NCI-H69 (cell line): ENCODE data around the gene ADORA3.

Experiments
- DNase-seq: peaks from one replicate; lab custom pipeline; 2025; lab: John Stamatoyannopoulos, UW

The ADORA3 gene

DNA sequence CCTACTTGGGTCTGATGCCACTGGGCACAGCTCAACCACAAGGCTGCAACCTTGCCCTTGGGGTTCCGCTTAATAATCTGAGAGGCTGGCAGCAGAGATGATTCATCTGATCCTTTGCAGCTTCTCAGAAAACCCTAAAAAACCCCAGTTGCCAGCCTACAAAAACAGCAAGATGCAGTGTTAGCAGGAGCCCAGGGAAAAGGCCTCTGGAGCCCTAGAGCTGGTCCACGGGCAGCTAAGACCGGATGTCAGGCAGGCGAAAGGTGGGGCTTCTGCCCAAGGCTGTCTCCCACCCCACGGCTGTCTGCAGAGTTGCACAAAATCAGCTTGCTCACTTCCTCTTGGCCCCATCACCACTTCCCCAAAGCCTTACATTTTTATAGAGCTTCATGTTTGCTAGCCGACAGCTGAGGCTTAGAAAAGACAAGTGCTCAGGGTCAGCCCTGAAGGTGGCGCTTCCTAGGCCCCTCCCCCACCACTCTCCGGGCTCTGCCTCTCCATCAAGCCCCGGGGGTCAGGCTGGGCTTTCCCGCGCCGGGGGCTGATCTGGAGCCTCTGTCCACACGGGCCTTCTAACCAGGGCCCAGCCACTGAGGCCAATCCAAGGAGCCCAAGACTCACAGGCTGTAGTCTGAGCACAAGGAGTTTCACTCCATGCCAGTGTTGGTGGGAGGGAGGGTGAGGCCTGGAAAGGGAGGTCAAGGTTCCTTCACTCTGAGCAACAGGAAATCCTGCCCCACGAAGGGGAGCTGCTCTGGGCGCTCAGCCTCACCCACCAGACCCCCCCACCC, 4.2 kb upstream of the ADORA3 start:
- no peak for DNase-seq

DNA sequence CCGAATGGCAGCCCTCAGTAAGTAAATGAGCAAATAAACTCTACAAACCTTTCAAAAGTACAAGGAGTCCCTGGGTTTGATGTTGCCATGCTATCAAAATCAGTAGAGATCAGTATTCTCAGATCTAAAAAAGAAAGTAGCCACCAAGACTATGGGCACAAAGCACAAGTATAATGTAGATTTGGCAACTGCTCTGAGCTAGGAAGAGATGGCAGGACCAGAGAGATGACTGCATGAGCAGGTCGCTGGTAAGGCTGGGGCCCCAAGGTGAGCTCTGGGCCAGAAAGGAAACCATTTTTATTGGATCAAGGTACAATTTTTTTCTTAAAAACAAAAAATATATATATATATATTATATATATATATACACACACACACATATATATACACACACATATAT, 3.1 kb upstream of the ADORA3 start:
- DNase-seq: no peak

DNA sequence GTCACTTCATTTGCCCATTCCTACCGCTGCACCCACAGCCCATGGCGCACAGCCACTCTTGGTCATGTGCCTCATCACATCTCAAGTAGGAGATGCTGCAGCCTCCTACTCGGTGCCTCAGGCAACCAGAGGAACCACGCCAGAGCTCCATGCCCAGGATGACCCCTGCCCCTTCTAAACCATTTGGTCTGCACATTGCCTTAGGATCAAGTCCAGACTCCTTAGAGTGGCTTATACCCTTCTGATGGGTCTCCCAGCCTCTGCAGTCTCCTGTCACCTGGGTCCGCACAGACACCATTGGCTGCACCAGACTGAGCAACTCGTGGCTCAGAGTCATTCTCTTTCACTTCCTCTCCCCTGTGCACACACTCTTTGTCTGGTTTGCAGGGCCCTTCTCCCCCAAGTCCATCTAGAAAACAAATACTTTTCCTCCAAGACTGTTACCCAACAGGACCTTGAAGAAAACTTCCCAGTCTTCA, 2.2 kb upstream of the ADORA3 start:
- DNase-seq: no peak

DNA sequence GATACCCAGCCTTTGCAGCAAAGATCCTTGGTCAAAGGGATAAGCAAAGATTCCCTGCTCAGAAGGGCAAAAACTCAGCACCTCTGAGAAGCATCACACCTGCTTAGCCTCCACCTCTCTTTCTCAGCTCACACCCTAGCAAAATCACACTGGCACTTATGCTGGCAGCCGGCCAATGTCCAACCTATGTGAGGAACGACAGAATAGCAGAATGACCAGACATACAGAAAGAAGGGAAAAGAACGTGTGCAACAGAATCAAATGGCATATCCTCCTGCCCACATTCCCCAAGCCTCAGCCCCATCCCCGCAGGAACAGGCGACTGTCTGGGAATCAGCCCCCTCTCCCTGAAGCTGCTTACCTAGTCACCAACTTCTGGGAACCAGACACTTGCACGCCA, 664 bp upstream of the ADORA3 start:
- peak; percentile 5 for DNase-seq

DNA sequence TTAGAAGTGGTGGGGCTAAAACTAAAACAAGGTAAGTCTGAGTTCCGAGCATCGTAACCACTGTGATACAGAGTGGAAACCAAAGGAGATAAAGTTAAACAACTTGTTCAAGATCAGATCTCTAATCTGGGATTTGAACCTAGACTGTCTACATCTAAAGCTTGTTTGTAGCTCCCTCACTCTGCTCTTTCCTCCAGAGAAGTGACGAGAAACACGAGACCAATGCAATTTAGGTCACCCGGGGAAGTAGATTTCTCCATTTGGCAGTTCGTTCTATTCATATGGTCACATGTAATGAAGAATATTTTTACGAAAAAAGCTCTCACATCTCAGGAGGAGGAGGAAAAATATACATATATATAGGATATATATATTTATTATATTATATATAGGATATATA, 1.8 kb downstream of the ADORA3 start:
- no peak for DNase-seq

DNA sequence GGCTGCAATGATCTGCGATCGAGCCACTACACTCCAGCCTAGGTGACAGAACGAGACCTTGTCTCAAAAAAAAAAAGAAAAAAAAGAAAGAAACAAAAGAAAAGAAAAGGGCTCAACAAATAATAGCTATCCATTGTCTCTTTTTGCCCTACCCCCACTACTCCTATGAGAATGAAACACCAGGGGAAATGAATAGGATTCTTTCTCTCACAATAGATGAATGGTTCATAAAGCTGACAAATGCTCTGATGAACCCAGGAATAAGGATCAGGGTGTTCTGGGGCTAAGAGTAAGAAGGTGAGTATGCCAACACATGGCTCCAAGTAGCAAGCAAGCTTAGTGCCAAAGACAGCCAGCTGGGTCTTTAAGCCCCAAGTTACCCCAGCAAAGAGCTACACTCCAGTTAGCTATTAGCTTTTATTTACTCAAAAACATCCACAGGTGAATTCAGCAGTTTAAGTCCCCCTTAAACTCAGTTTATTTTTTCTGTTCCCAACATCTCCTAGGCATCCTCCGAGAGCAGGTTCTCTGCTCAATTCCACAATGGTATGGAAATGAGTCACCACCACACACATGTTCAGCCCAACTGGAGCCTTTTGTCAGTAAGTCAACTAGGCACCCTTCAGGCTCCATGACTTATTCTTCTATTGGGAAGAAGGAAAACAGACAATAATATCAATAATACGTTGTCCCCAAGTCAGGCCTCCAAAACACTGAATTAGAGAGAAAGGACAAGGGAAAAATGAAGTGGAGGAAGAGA, 4.2 kb downstream of the ADORA3 start:
- no peak for DNase-seq

DNA sequence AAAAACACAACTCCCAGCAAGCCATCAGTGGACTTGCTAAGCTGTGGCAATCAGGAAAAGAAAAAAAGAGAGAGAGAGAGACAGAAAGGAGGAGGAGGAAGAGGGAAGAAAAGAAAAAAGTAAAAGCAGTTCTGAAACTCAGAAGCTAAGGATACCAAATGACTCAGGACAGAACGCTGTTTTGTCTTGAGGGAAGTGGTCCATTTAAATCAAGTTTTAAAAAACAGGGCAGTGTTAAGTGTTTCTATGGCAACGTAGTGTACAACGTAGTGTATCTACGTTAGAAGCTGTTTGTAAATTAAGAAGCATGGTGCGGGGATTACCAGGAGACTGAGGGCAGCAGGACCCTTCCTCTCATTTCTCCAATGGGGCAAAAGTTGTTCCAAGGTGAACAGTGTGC, 5.8 kb downstream of the ADORA3 start:
- DNase-seq: no peak

DNA sequence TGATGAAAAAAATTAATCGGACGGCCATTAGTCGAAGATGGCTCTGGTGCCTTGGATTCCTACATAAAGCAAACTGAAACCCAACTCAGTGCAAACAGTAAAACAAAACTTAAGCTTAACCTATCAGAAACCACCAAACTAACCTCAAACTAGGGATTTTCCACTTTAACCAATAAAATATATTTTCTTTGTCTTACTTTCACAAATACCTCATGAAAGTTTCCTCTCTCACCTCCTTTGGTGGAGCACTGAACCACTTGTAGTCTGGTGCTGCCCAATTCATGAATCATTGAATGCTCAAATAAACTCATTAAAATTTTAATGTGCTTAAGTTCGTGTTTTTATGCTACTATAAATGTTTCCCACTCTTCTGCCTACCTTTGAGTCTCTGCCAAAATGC, 7.0 kb downstream of the ADORA3 start:
- DNase-seq: no peak

DNA sequence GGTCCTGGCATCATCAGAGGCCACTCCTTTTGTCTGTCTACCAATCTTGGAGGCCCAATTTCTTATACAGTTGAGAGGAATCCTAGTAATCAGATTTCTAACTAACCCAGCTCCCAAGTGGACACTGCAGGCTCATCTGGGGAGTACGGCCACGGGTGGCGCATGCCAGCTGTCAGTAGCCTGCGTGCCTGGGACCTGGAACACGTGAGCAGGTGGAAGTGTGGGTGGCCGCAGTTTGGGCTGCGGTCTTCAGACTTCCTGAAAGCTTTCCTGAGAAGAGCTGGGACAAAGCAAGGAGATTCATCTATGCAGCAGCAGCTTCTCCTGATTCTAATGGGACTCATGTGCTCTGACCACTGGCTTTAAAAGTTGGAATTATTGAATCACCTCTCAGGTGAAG, 12.4 kb downstream of the ADORA3 start:
- DNase-seq: no peak

DNA sequence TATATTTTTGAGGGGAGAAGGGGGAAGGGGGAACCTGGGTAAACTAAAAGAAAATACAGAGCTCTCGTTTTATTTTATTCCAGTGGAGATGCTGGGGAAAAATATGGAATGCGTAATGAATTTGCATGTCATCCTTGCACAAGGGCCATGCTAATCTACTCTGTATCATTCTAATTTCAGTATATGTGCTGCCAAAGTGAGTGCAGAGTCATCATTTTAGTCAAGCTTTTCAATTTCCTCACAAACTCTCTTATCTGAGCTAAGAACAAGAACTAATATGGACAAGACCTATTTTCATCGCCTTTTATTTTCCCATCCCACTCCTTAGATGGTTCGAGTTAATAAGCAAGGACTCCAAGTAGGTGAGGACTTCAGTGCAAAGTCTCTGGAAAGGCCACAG, 13.2 kb downstream of the ADORA3 start:
- DNase-seq: no peak

DNA sequence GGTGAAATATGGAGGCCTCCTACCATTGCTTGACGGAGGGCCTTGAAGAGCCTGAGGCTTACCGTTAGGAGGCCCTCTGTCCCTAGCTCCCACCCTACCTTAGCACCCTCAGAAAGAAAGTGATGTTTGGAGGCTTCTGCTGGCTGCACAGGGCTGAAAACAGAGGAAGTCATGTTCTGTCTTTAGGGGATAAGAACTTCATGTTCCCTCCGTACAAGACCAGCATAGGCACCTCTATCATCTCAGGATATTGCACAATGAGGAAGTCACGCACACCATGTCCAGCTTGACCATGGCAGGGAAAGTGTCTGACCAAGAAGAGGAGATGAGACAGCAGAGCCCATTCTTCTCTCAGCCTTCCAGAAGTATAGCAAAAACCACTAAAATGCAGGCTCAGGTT, 13.8 kb downstream of the ADORA3 start:
- DNase-seq: no peak

DNA sequence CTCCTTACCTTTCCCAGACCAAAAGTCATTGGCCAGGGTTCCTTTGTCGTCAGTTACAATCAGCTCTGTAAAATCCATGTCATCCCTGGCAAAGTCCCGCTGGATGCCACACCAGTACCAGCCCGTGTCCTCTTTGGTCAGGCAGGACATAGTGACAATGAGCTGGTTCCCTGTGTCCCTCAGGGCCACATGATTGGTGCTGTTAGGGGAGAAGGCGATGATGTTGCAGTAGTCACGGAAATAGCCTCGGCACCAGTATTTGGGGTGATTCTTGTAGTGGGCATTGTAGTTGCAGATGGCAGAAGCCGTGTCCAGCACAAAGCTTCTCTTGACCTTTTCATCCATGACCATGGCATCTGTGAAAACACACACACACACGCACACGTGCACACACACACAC, 14.8 kb downstream of the ADORA3 start:
- DNase-seq: no peak

DNA sequence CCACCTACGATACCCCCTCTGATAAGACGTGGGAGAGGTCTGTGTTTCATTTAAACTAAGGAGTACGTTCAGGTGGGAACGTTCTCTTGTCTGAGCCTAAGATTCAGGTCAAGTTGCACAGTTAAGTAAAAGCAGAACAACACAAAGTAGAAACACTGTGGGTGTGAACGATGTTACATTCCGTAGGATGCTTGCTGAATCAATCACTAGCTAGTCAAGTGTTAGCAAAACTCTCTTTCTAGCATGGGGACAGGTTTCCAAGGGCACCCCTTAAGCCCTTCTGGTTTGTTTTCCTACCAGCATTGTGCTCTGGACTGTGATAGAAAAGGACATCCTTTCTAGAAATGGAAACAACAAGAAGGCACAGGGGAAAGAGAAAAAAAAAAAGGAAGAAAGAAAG, 16.3 kb downstream of the ADORA3 start:
- DNase-seq: no peak

DNA sequence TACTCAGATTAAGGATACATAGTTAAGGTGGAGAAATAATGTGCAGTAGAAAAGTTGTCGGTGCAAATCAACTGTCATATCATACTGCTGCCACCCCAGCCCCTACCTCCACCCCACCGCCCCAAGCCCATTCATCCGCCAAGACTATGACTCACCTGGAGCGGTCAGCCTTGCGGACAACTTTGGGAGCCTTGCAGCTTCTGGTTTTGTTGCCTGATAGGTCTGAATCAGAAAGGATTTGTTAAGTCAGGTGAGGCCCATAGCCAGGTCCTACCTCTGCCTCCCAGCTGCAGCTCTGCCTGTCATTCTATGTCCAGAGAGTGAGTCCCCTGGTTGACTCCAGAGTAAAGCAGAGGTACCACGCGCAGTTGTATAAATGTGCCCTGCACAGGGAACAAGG, 17.0 kb downstream of the ADORA3 start:
- no peak for DNase-seq

DNA sequence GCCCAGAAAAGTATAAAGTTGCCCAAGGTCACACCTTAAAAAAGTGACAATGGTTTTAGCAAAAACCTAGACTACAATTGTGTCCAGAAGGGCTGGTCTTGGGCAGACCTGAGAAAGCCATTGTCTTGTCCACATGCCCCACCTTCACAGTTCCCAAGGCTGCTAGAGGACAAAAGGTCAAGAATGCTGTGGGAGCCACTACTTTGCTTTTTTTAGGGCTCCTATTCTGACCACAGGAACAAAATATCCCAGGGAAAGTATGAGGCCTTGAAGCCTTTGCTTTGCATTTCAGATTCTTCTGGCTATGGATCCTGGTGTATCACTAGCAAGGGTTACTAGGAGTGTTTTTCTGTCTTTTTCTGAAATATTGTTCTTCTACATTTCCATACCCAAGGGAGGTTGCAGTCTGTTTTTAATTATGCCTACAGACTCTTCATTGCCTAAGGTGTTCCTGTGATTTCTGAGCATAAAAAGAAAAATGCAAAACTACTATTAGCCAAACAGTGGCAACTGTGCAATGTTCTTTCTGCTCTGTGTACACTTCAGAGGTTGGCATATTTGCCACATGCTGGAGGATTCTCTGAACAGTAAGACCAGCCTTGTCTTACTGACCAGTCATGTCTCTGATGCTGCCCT, 18.9 kb downstream of the ADORA3 start:
- no peak for DNase-seq

DNA sequence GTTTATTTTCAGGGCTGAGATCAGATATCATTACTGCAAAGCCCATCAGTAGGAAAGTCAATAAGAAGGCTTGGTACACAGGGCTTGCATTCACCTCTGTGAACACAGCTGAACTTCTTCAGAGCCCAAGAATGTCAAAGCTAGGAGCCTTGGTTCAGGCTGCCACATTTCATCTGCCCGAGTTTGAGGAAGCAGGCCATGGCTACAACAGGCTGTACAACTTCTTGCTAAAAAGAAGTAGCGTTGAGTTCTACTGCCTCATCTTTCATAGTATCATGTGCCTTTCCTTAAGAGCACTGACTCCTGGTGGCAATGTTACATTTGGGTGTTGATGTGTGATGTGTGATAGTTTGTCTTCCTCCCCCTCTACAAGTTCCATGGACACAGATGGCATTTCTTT, 19.6 kb downstream of the ADORA3 start:
- DNase-seq: no peak

DNA sequence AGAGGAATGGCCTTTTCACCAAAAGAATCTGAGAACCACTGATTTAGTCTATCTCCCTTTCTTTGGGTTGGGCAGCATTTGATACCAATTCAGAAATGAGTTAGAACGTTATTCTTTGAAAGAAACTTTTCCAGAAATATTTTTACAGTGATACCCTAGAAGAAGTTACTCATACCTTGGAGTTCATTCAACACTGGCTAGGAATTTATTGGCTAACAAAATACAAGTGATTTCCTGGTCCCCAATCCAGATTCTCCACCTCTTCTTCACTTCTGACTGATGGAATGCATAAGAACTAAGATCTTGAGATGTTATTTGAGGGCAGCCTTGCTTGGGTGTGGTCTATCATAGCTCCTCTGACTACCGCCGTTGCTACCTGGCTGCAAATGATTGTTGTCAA, 20.3 kb downstream of the ADORA3 start:
- no peak for DNase-seq

DNA sequence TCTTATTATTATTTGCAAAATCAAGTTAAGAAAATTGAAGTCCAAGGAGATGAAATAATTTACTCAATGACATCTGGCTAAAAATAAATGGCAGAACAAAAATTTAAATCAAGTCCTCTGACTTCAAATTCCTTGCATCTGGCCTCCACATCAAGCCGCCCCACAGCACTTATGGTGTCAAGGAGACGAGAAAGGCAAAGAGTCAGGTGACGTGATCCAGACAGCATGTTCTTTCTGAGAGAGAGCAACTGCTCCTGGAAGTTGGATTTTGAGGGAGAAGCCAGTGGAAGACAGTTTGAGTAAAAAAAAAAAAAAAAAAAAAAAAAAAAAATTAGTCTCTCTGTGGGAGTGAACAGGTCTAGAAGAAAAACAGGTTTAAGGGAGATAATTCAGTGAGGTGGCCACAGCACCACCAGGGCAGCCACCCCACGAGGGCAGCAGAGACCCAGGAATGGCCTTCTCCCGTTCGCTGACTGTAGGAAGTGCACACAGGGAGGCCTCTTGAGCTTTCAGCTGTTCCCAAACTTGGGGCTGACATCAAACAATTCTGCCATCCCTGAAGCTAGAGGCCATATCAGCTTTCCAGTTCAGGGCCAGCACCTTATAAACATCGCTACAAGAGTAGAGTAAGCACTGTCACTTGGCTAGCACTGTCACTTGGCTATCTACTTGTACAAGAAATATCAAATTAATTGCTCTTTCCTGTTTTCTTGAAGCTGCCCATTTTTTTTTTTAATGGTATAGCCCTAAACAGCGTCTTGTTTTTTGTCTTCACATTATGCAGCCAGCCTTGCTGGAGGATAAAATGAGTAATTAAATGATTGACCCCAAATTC, 21.8 kb downstream of the ADORA3 start:
- peak; percentile 31 for DNase-seq

DNA sequence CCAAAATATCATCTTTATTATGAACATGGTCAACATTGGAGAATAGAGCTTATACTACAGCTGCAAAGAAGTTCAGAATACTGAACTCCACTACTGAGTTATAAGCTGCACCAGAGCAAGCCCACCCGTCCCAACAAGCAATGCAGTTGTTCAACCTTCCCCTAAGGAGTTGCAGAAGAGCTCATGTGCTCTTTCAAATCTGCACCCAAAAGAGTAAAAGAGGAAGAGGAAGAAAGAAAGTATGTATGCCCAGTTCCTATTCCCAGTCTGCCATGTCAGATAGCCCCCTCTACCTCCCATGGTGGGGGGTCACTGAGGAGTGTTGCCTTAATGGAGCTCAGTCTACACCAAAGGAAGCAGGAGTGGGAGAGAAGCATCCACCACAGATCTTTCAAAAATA, 22.8 kb downstream of the ADORA3 start:
- DNase-seq: no peak

DNA sequence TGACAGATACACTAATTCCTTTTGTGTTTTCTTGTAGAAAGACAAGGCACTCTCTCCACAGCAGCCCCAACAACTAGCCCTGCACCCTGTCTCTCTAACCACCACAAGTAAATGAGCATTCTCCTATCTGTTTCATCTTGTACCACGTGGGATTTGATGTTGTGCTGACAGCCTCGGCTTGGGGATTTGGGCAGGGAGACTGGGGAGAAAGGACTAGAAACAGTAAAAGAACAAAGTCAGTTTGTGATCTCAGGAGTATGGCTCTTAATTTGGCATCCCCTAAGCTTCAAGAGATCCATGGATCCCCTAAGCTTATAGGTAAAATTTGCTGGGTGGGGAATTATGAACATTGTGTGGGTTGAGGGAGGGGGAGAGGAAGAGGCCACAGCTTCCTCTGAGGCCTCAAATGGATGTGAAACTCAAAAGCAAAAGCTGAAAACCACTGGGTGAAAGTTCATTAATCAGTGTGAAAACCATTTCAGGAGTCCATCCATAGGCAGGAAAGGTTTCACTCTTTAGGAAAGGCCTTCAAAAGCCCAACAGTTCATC, 26.6 kb downstream of the ADORA3 start:
- DNase-seq: no peak

DNA sequence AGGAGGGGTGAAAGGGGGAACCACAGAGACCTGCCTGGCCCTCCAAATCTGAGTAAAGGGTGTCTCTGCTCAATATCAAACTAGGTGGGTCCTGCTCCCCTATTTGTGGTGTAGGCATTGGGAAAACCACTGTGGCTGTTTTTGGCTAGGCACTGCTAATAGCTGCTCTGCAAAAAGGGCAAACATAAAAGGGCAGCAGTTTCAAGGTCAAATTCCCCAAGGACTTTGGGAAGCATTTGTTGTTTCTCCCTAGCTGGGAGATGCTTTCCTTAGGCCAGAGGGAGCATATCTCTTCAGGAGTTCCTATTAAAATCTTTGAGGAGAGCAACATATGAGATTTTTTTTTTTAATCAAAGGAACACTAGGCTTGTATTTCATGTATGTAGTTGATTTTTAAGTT, 27.2 kb downstream of the ADORA3 start:
- no peak for DNase-seq

DNA sequence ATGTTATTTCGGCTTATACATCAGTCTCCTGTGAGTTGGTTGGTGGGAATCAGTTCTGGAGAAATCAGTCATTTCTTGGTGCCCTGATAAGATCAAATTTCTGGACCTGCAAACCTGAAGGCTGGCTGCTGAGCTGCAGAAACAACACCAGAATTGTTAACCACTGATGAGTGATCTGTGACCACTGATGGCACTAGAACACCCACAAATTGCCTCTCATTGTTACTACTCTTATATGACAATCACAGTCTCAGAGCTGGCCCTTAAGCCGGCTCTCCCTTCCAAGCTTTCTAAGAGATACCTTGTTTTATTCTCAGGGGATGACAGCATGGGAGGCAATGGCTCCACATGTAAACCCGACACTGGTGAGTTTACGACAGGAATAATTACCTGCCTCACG, 27.7 kb downstream of the ADORA3 start:
- DNase-seq: no peak
